Mammary epithelial cell (primary cell): ENCODE results near the gene SMC6.

Experiments used
- CTCF ChIP-seq, 2 donors: IDR thresholded peaks in 1 of 2; conservative IDR thresholded peaks in 1 of 2; 2 replicates each; pipeline ENCODE4 v1.5.1; 2011 to 2012; ENCODE audit warnings: inconsistent platforms in 2 of 2, low read length in 2 of 2, mild to moderate bottlenecking in 2 of 2, control low read depth in 1 of 2, low read depth in 1 of 2; ENCODE audit not compliant: insufficient read depth in 1 of 2; ENCODE audit errors: extremely low read depth in 1 of 2
- EZH2 ChIP-seq: IDR thresholded peaks from 2 replicates; pipeline ENCODE4 v1.6.1; 2012; ENCODE audit warnings: low read length, inconsistent platforms, borderline replicate concordance

GRCh38 chr2:17680119-17680518 lies 73.5 kb downstream of the SMC6 start:
- TF ChIP-seq EZH2 = no peak
- no peak for TF ChIP-seq CTCF (conservative IDR thresholded peaks at IDR 0.05 in 1 of 2, IDR thresholded peaks at IDR 0.05 in 1 of 2; ENCODE audit: extremely low read depth in 1 of 2, insufficient read depth in 1 of 2, low read depth in 1 of 2, low read length in 2 of 2)
